Mammary epithelial cell (primary cell): ENCODE data around the gene NSFL1C.

Experiments
- CTCF ChIP-seq, 2 donors: IDR thresholded peaks in 1 of 2; conservative IDR thresholded peaks in 1 of 2; 2 replicates each; pipeline ENCODE4 v1.5.1; 2011 to 2012; ENCODE audit warnings: inconsistent platforms in 2 of 2, low read length in 2 of 2, mild to moderate bottlenecking in 2 of 2, control low read depth in 1 of 2, low read depth in 1 of 2; ENCODE audit not compliant: insufficient read depth in 1 of 2; ENCODE audit errors: extremely low read depth in 1 of 2
- EZH2 ChIP-seq: IDR thresholded peaks from 2 replicates; pipeline ENCODE4 v1.6.1; 2012; ENCODE audit warnings: low read length, inconsistent platforms, borderline replicate concordance

- TF ChIP-seq CTCF (conservative IDR thresholded peaks at IDR 0.05 in 1 of 2, IDR thresholded peaks at IDR 0.05 in 1 of 2; ENCODE audit: extremely low read depth in 1 of 2, insufficient read depth in 1 of 2, low read depth in 1 of 2, low read length in 2 of 2) (no peak), EZH2 (no peak)
Measured at GRCh38 chr20:1423206-1423605, 43.4 kb downstream of the NSFL1C start.
